ENCODE data around the gene ZBTB7B. TPM values are rescaled to one million over a fixed set of nuclear protein-coding genes. Genes with fewer than 3 reads are reported as not detected.

Gene ZBTB7B
- total and polyA plus RNA-seq, 5 experiments from 2014 or later, result 0.12 to 13.1 (median 0.59) TPM

DNA sequence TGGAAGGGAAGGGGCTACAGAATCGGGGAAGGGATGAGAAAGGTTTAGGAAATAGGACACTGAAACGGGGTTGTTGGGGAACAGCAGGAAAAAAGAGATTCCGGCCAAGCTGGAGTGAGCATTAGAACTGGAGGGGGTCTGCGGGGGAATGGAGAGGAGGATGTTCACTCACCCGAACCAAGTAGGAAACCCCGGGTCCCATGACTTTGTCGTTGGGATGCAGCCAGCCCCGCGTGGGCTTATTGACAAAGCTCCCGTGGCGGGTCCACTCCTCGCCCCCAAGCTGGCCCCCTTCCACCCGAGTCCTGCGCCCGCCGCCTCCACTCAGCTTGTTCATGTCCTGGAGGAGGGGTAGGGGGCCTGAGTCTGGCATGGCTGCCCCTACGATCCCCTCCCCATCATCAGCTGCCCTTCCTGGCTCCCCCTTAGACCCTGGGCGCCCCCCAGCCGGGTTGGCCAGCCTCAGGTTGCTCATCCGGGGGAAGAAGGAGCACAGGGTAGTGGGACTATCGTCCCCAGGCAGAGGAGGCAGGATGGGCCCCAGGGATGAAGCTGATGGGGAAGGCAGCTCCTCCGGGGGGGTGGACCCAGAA is 32.6 kb upstream of the ZBTB7B start:
- POLR2A ChIA-PET, result interaction anchor here (0.7 to 7.5 kb wide), 6 partner anchors 8 to 46 kb away, joined by 3 to 85 read pairs (median 12); partner anchors contain the start of genes FLAD1, PBXIP1 and PYGO2
- Mint-ChIP-seq H3K9me3 (no peaks in the 10 kb centered on the region), H3K4me3 (no peak overlapping the region), H3K36me3 (peaks cover 0 to 46% (median 0%) of the 10 kb centered on the region in 3 donors), H3K4me1 (peaks cover 20 to 39% (median 33%) of the 10 kb centered on the region in 4 donors), H3K27me3 (no peaks in the 10 kb centered on the region), H3K27ac (peak overlapping the region in 5 of 10 donors; percentile 35 to 74 (median 68))
- DNase-seq (no peak), ATAC-seq (no peak)

DNA sequence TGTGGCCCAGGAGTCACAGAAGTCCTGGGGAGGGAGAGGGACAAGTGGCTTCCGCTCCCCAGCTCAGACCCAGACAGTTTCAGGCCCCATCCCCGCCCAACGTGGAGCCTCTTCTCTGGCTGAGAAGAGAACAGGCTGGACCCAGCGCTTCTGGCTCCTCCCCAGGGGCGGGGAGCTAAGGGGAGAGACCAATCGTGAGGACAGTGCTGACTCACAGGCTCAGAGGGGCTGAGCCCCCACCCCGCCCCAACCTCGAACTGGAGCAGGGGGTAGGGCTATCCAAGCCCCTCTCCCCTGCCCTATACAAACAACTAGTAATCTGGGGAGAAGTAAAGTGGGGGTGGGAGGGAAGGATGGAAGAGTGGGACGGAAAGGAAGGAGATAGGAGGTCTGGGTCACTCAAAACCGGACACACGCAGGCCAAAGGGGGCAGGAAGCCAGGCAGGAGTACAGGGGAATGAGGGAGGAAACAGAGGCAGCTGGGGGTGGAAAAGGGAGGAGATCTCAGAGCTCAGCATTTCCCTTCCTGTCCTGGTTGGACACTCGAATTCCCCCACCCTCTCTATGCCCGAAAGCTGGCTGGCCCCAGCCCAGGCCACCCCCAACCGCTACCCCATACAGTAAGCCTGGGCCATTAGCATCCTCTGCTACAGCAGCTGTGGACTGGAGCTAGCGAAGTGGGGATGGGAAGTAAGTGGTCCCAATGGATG is 31.8 kb upstream of the ZBTB7B start, which contains the start of gene SHC1:
SHC1 (minus strand) TSS at position 117 of the 710 bp plus-strand sequence. CDS start 221 bp downstream, outside the sequence.
- Mint-ChIP-seq H3K27me3 (no peaks in the 10 kb centered on the region), H3K9me3 (no peaks in the 10 kb centered on the region), H3K4me3 (peak within 1 kb of the TSS; percentile 22 to 68 (median 46)), H3K4me1 (peaks cover 19 to 35% (median 31%) of the 10 kb centered on the region in 4 donors), H3K36me3 (peaks cover 0 to 38% (median 0%) of the 10 kb centered on the region in 3 donors), H3K27ac (peak within 1 kb of the TSS in 9 of 10 donors; percentile 38 to 91 (median 74))
- ATAC-seq (no peak), DNase-seq (no peak)
- POLR2A ChIA-PET, result interaction anchor here (0.6 to 7.5 kb wide), 7 partner anchors 9 to 248 kb away, joined by 3 to 85 read pairs (median 6); partner anchors contain the start of genes FLAD1, PBXIP1, PMVK and PYGO2

DNA sequence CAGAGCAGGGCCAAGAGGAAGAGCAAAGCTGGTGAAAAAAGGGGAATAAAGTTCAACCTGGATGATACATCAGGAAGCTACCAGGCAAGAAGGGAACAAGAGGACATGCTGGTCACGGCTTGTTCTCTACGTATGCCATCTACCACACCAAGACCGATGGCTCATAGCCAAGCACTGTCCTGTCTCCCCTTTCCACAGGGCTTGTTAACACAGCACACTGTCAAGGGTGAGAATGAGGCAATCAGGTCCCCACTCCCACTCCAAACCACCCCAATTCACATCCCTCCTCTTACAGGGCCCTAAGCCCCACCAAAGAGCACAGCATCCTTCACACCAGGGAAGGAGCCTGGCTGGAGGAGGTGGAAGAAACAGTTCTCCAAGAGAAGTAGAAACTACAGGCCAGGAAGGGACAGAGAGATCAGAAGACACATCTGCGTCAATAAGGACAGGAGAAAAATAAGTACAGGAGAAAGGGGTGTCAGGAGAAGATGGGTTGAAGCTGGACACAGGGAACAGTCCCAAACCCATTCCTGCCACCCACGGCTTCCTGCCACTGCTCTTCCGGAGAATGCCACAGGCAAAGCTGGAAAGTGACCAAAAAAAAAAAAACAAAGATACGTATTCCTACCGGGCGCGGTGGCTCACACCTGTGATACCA is 31.1 kb upstream of the ZBTB7B start:
- peaks cover 19 to 34% (median 31%) of the 10 kb centered on the region in 4 donors for H3K4me1 Mint-ChIP-seq
- H3K36me3 Mint-ChIP-seq, result peaks cover 0 to 35% (median 0%) of the 10 kb centered on the region in 3 donors
- ATAC-seq, result no peak
- no peaks in the 10 kb centered on the region for H3K9me3 Mint-ChIP-seq
- POLR2A ChIA-PET, result interaction anchor here (1.0 to 7.5 kb wide), 8 partner anchors 10 to 114 kb away, joined by 3 to 85 read pairs (median 12); partner anchors contain the start of genes FLAD1, PBXIP1, PMVK and PYGO2
- no peaks in the 10 kb centered on the region for H3K27me3 Mint-ChIP-seq
- no peak for DNase-seq
- H3K4me3 Mint-ChIP-seq, result peak overlapping the region; percentile 22 to 68 (median 38)
- H3K27ac Mint-ChIP-seq, result peak overlapping the region in 9 of 10 donors; percentile 7 to 91 (median 61)

DNA sequence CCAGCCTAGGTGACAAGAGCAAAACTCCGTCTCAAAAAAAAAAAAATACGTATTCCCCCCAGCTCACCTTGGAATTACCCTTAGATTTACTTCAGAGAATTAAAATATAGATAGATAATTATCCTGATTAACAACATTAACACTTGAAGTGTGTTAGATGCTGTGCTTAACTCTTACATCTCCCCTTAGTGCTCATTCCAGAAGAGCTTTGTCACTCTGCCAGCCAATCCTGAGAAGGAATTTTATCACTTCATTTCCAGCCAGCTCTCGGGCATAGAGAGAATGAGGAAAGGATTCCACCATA is 30.4 kb upstream of the ZBTB7B start:
- Mint-ChIP-seq H3K4me1 (peaks cover 19 to 34% (median 31%) of the 10 kb centered on the region in 4 donors), H3K27me3 (no peaks in the 10 kb centered on the region), H3K4me3 (peak overlapping the region in 2 of 10 donors; percentile 46 to 74), H3K36me3 (peaks cover 0 to 28% (median 0%) of the 10 kb centered on the region in 3 donors), H3K9me3 (no peaks in the 10 kb centered on the region), H3K27ac (peak overlapping the region in 5 of 10 donors; percentile 53 to 89 (median 84))
- DNase-seq (no peak), ATAC-seq (no peak)
- POLR2A ChIA-PET, result interaction anchor here (1.0 to 7.5 kb wide), 6 partner anchors 11 to 113 kb away, joined by 3 to 85 read pairs (median 22); partner anchors contain the start of genes FLAD1, PBXIP1 and PYGO2

DNA sequence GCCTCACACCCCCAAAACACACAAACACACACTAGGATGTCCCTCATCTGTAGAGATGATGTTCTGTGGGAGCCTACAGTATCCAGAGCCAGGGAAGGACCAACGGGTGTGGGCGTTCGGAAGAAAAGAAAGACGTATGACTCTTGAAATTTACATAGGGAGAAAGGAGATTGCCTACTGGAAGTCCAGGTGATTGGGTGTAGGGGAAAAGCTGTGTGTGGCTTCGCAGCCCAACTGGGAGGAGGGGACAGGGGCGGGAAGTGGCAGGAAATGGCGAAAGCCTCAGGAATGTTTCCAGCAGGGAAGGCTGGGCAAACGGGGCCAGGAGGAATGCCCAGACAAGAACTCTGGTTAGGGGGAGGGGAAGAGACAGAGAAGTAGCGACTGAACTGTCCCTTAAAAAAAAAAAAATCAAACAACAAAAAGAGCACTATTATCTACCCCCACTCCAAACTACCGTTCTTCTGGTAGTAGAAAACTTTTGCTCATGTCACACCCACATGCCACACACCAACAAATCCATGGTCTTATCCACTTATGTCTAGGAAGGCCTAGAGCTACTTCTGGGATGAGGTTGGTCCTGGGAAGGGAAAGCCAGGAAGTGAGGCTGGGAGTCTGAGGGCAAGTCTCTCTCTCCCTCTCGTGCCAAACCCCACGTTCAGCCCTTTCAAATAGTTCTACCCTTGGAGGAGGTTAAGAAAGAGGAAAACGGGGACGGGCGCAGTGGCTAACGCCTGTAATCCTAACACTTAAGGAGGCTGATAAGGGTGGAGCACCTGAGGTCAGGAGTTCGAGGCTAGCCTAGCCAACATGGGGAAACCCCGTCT is 29.9 kb upstream of the ZBTB7B start:
- Mint-ChIP-seq H3K36me3 (peaks cover 0 to 23% (median 0%) of the 10 kb centered on the region in 3 donors), H3K4me1 (peaks cover 19 to 34% (median 34%) of the 10 kb centered on the region in 4 donors), H3K27ac (peak overlapping the region in 7 of 10 donors; percentile 53 to 89 (median 84)), H3K27me3 (no peaks in the 10 kb centered on the region), H3K4me3 (peak overlapping the region in 1 of 10 donors; percentile 74), H3K9me3 (no peaks in the 10 kb centered on the region)
- no peak for ATAC-seq
- peak in 1 of 10 donors; percentile 20 for DNase-seq
- POLR2A ChIA-PET, result interaction anchor here (0.6 to 7.5 kb wide), 13 partner anchors 10 to 736 kb away, joined by 3 to 85 read pairs (median 19); partner anchors contain the start of genes ADAM15, FLAD1, PBXIP1 and PMVK

DNA sequence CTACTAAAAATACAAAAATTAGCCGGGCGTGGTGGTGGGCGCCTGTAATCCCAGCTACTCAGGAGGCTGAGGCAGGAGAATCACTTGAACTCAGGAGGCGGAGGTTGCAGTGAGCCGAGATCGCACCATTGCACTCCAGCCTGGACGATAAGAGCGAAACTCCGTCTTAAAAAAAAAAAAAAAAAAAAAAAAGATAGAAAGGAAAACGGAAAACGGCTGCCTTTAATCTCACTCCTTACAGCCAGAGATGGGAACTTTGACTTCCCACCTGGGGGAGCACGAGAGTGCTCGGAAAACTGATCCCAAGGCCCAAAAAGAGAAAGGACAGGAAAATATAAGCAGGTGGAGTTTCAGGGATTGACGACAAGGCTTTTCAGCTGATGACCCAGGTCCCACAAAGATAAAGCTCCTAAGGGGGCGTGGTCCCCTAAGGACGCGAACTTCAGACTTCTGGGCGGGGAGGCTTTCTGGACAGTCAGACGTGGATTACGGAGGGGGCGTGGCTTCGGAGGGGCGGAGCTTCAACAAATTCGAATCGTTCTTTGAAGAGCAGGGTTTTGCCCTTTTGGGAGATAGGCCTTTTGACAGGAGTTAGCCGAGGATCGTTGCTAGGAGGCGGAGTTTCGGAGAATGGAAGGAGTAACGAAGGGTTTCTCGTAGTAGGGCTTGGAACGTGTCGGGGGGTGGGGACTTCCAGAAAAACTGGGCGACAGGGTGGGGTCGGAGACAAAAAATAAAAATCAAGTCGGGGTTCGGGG is 29.1 kb upstream of the ZBTB7B start:
- Mint-ChIP-seq H3K4me3 (peak overlapping the region in 1 of 10 donors; percentile 74), H3K27ac (peak overlapping the region in 2 of 10 donors; percentile 84 to 88), H3K4me1 (peaks cover 19 to 34% (median 34%) of the 10 kb centered on the region in 4 donors), H3K9me3 (no peaks in the 10 kb centered on the region), H3K27me3 (no peaks in the 10 kb centered on the region), H3K36me3 (peaks cover 0 to 18% (median 0%) of the 10 kb centered on the region in 3 donors)
- DNase-seq (peak; percentile 77 to 95 (median 82)), ATAC-seq (peak; percentile 2 to 7)
- POLR2A ChIA-PET, result interaction anchor here (0.6 to 7.5 kb wide), 16 partner anchors 10 to 735 kb away, joined by 3 to 85 read pairs (median 4); partner anchors contain the start of genes ADAM15, FLAD1, PBXIP1 and PMVK

DNA sequence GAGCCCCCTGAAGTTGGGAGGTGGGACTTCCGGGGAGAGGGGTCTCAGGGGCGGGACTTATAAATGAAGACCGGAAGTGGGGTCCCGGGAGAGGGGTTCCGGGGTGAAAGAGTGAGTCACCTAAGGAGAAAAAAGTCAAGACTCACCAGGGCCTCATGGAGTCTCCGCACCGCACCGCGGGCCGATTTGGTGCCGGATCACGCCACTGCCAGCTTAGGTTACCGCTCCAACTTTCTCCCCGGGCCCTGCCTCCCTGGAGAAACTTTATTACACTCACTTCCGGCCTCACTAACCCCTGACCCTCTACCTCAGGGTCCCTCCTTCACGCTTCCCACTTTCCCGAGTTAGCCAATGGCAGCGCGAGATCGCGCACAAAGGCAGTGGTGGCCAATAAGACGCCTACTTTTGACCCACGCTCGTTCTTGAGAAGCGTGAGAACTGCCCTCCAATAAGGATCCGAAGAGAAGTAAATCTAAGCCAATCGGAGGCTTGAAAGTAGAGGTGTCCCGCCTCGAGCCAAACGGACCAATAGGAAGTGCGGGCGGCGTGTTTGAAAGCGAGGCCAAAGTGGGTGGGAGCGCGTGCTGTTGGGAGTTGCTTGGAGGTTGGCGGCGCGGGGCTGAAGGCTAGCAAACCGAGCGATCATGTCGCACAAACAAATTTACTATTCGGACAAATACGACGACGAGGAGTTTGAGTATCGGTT is 28.3 kb upstream of the ZBTB7B start, which contains the start of gene CKS1B:
CKS1B (plus strand) TSS at position 580 of the 706 bp plus-strand sequence; CDS start at position 645, 65 bp downstream.
- peak; percentile 86 to 99 (median 98) for DNase-seq
- Mint-ChIP-seq H3K9me3 (no peaks in the 10 kb centered on the region), H3K4me1 (peaks cover 15 to 33% (median 30%) of the 10 kb centered on the region in 4 donors), H3K27ac (no peak within 1 kb of the TSS), H3K4me3 (no peak within 1 kb of the TSS), H3K36me3 (peaks cover 0 to 17% (median 0%) of the 10 kb centered on the region in 3 donors), H3K27me3 (no peaks in the 10 kb centered on the region)
- POLR2A ChIA-PET, result interaction anchor here (0.6 to 7.5 kb wide), 15 partner anchors 9 to 672 kb away, joined by 3 to 85 read pairs (median 4); partner anchors contain the start of genes ADAM15, FLAD1, PBXIP1 and PMVK
- peak; percentile 88 to 90 for ATAC-seq

DNA sequence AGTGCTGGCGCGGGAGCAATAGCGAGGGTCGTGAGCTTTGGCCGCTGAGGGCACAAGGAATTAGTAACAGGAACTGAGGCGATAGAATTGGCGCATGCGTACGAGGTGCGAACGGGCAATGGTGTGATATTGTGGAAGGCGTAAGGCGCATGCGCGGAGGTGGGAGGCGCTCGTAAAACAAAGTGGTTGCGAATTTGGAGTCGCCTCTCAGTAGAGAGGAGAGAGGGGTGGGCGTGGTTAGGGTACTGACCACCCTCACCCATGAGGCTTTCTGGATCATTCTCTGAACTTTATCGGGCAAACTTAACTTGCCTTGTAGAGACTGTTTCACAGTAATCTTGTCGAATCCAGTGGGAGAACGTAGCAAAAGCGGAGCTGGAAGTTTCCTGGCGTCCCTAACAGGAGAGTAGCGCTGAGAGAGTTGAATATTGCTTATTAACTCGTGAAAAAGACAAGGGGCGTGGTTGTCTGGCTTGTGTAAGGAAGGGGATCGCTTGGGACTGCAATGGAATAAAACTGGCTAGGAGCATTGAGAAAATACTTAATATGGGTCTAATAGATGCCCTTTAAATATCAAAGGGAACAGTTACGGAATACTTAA is 27.7 kb upstream of the ZBTB7B start:
- peak in 9 of 10 donors; percentile 89 to 97 (median 92) for DNase-seq
- Mint-ChIP-seq H3K9me3 (no peaks in the 10 kb centered on the region), H3K27me3 (no peaks in the 10 kb centered on the region), H3K36me3 (peaks cover 0 to 15% (median 2%) of the 10 kb centered on the region in 3 donors), H3K4me1 (peaks cover 13 to 28% (median 25%) of the 10 kb centered on the region in 4 donors), H3K4me3 (no peak overlapping the region), H3K27ac (no peak overlapping the region)
- POLR2A ChIA-PET, result interaction anchor here (0.6 to 7.5 kb wide), 10 partner anchors 9 to 755 kb away, joined by 3 to 85 read pairs (median 21); partner anchors contain the start of genes FLAD1, PBXIP1, PMVK and PYGO2
- ATAC-seq, result peak; percentile 51 to 52

DNA sequence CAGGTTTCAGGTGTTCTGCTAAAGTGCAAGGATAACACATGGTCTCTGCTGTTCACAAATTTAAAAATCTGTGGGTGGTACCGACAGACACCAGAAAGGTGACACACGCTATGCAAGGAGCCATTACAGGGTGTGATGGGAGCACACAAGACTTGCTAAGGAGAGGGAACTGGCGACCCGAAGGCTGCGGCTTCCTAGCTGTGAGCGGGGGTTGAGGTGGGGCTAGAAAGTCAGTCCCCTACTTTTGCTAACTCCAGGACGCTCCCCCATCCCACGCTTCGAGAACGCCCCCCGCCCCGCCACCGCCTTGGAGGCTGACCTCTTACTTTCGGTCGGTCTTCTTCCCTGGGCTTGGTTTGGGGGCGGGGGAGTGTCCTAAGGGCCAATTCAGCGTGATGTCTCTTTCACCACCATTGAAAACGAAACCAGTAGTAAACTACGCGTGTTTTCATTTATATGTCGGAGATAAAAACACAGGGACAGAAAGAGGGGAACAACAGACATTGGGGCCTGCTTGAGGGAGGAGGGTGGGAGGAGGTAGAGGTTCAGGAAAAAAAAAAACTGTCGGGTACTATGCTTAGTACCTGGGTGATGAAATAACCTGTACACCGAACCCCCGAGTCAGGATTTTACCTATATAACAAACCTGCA is 27.1 kb upstream of the ZBTB7B start:
- peak in 7 of 10 donors; percentile 26 to 71 (median 47) for DNase-seq
- no peak overlapping the region for H3K4me3 Mint-ChIP-seq
- POLR2A ChIA-PET, result interaction anchor here (0.7 to 7.5 kb wide), 8 partner anchors 8 to 755 kb away, joined by 3 to 85 read pairs (median 22); partner anchors contain the start of genes FLAD1, PBXIP1, PMVK and PYGO2
- H3K9me3 Mint-ChIP-seq, result no peaks in the 10 kb centered on the region
- peaks cover 0 to 15% (median 2%) of the 10 kb centered on the region in 3 donors for H3K36me3 Mint-ChIP-seq
- peaks cover 13 to 28% (median 25%) of the 10 kb centered on the region in 4 donors for H3K4me1 Mint-ChIP-seq
- no peaks in the 10 kb centered on the region for H3K27me3 Mint-ChIP-seq
- no peak overlapping the region for H3K27ac Mint-ChIP-seq
- peak in 1 of 2 donors; percentile 15 for ATAC-seq
